M059J (cell line): Measurements from ENCODE around the gene TFPI2. TPM values are rescaled to one million over a fixed set of nuclear protein-coding genes. Genes with fewer than 3 reads are reported as not detected.
"Not testable (repeated sequence)": the region's sequence is repeated elsewhere in the genome, so short reads cannot be mapped to it uniquely, and the experiment has no call there.

ENCODE experiments used
- DNase-seq: peaks from one replicate; pipeline ENCODE4 v3.0.0-alpha.2; 2012; ENCODE audit warnings: low read depth
- total RNA-seq: library from RNA; depleted of rRNA; stranded (reverse); fragments of >200 nt; shearing (Covaris generic); gene quantifications from 2 replicates; pipeline ENCODE4 v1.2.3, GENCODE V29; 2014; rRNA removed

Gene TFPI2, protein sequence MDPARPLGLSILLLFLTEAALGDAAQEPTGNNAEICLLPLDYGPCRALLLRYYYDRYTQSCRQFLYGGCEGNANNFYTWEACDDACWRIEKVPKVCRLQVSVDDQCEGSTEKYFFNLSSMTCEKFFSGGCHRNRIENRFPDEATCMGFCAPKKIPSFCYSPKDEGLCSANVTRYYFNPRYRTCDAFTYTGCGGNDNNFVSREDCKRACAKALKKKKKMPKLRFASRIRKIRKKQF
- 18.5 and 28.7 TPM in 2 replicates for total RNA-seq

DNA sequence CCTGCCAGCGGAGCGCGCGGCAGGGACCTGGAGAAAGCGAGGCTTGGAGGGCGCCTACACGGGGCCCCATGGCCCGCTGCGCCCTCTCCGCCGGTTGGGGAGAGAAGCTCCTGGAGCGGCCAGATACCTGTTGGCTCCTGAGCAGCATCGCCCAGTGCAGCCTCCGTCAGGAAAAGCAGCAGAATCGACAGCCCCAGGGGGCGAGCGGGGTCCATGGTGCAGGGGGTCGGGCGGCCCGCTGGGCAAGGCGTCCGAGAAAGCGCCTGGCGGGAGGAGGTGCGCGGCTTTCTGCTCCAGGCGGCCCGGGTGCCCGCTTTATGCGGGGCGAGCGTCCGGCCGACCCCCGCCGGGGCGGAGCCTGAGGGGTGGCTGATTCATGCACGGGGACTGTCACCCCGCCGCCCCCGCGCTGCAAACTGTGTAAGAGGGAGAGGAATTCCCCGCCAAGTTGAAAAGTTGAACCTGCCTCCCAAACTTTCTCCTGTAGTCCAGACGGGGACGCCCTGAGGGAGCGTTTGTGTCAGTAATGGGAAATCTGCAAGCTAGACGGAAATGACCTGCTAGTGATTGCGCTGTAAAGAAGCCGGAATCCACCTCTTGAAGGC, at the start of gene TFPI2:
TSS of gene TFPI2 (minus strand) at position 290 of the 605 bp plus-strand sequence. CDS start at position 215, 75 bp downstream.
- DNase-seq: peak; percentile 84

DNA sequence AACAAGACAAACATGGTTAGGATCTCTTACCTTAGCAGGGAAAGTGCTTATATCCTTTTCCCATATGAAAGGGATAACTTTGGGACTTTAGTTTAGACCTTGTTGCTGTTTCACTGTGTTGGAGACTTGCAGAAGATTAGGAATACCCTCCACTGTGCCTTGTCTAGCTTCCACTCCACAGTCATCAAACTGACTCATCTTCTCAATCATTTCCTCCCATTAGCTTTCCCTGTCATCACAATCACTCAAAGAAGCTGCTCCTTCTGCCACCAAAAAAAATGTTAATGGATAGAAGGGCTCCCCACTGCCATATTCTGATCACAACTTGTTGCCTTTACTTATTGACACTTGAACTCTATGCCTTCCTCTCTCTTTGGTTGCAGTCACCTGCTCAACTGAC, 47.7 kb upstream of the TFPI2 start:
- no peak for DNase-seq

DNA sequence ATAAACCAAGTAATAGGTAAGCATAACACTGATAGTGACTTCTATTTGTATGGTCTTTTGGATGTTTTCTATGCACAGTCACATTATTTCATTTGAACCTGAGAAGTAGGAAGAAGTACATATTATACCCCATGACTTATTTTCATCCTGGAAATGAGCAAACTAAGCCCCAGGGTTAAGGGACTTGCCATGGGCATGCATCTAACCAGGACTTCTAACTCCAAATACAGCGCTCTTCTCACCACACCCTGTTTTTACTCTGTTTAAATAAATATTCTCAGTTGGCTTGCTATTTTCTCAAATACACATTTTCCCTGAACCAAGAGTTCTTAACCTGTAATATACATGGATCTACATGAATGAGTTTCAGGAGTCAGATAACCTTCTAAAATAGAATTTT, 47.3 kb upstream of the TFPI2 start:
- no peak for DNase-seq

DNA sequence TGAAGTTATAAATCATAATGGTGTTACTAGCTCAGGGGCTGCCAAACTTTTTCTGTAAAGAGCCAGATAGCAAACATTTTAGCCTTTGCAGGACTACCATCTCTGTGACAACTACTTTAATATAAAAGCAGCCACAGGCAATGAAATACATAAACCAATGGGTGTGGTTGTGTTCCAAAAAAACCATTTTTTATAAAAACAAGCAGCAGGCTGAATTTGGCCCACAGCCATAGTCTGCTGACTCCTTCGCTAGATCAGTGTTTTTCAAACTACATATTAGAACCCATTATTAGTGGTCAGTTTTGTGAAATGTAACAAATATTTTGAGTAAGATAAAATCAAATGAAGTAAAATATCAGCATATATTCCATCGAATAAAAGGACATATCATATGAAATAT, 44.5 kb upstream of the TFPI2 start:
- DNase-seq: no peak

DNA sequence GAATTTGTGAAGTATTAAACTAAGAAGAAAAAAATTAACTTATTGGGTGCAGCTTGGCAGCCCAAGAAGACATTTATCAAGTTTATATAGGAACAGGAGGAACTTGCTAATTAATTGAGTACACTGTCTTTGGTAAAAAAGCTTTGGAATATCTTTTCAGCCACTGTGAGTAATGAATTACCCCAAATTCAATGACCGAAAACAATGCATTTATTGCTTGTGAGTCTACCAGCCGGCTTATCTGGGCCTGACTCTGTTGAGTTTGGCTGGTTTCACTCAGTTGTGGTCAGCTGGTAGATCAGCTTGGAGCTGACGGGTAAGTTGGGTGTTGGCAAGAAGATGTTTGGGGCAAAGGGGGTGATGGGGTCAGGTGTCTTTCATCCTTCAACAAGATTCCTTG, 42.6 kb upstream of the TFPI2 start:
- DNase-seq: no peak

DNA sequence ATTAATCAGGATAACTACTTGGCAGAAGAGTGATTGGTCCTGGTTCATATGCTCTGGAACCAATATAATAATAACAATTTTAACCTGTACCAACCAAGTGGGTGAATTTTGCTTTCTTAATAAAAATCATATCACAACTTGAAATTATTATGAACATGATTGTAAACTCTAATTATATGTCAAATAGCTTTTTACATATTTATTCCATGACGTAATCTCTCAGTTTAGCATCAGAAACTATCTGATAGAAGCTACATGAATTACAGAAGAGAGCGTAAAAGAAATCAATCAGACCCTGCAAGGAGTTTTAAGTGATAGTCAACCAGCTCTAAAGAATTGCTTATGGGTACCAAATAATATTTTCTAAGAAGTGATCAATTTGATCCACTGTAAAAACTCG, 41.1 kb upstream of the TFPI2 start:
- DNase-seq: no peak

DNA sequence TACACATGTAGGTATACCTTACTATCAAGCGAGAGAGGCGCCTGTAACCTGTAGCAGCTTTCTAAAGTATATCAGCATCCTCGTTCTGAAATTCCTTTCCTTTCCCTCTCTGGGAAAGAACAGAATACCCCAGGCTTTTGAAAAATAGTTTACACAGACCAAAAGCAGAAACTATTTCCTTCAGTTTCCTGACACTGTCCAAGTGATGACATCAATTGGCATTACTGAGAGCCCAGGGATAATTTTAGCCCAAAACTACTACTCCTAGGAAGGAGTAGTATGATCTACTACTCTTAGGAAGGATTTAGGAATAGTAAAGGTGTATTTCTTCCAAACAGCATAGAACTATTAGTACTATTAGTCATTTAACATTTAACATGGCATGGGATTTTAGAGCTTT, 37.0 kb upstream of the TFPI2 start:
- DNase-seq: no peak

DNA sequence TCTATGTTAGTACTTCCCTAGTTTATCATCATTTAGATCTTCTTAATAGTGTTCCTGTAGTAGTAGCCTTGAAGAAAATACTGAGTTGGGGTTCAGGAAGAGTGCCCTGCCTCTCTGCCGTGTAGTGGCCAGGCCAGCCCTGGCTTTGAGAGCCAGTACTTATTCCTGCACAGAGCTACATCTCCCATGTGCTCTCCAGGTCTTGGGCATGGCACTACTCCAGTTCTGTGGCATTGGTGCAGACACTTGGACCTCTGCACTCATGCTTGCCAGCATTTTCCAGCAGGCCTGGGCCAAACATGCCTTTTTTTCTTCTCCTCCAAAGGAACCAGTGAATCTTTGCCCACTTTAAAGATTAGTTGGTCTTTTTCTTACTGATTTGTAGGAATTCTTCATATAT, 36.2 kb upstream of the TFPI2 start:
- no peak for DNase-seq

DNA sequence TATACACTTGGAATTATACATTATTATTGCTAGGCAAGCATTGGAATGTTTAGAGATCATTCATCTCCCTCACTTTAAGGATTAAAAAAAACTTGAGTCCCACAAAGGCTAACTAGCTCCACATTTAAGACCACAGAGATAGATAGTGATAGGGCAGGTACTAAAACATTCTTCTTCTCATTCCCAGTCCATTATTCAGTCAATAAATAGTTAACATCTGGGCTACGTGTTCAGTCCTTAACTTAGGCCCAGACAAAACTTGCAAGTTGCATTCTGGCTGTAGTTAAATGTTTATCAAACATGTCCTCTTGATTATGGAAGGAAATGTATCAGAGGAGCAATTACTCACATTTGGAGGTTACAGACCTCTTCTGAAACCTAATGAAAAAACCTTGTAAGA, 33.4 kb upstream of the TFPI2 start:
- DNase-seq: no peak

DNA sequence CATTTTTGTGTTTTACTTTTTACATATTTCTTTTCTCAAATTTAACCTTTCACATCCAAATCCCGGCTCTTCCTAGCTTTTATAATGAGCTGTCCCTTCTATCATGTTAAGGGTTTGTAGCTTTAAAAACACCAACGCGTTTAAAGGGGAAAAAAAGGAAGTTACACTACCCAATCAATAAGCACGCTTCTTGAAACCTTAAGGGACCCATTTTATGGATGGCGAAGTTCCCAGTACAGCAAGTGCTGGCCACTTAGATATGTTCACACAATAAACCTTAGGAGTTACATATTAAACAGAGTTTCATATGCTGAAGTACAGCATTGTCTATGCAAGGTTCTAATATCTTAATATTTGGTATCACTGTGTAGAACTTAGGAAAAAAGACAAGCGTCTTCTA, 32.7 kb upstream of the TFPI2 start:
- no peak for DNase-seq

DNA sequence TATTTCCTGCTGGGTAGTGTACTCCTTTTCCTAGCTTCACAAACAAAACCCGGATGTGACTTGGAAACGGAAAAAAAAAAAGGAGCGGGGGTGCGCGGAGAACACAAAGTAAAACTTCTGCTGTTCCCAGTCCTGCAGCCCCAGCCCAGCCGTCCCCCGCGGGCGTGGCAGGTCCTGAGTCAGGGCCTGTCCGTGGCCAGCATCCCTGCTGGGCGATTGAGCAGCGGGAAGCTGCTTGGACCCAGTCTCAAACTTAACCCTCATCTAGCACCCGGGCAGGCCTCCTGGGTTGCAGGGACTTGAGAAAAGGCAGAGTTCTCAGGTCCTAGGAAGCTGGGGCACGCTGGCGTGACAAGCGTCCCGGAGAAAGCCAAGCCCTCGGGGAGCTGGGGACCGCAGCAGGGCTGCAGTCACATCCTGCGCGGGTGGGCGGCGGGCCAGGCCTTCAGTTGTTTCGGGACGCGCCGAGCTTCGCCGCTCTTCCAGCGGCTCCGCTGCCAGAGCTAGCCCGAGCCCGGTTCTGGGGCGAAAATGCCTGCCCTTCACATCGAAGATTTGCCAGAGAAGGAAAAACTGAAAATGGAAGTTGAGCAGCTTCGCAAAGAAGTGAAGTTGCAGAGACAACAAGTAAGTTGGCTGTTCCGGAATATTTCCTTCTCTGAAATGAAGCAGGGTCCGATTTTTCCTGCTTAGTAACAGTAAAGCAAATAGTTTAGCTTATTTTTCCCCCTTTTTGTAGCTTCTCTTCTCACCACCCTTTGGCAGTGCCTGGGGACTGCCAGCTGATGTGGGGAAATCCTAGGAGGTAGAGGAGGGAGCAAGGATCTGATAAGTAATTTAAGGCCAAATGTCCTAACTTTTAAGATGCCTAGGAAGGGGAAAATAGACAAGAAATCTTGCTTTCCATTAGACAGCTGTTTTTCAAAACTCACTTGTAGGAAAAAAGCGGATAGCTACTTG, 31.3 kb upstream of the TFPI2 start, which contains the start of gene GNG11:
TSS of gene GNG11 (plus strand) at position 129 of the 960 bp plus-strand sequence. CDS start at position 532, 403 bp downstream.
- peak; percentile 92 for DNase-seq

DNA sequence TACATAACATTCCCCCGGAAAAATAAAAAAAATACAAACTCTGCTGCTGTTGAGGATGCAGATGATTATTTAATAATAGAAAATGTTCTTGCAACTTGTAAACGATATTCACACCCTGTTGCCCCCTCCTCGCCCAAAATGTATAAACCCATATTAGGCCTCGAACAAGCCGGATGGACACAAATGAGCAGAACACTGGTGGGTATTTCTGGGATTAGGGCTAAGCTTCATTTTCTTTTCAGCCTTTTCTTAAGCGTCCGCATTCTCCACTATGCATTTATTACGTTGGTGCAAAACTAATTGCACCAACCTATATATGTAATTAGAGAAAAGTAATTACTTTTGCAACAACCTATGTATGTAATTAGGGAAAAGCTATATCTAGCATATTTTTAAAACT, 30.6 kb upstream of the TFPI2 start:
- no peak for DNase-seq

DNA sequence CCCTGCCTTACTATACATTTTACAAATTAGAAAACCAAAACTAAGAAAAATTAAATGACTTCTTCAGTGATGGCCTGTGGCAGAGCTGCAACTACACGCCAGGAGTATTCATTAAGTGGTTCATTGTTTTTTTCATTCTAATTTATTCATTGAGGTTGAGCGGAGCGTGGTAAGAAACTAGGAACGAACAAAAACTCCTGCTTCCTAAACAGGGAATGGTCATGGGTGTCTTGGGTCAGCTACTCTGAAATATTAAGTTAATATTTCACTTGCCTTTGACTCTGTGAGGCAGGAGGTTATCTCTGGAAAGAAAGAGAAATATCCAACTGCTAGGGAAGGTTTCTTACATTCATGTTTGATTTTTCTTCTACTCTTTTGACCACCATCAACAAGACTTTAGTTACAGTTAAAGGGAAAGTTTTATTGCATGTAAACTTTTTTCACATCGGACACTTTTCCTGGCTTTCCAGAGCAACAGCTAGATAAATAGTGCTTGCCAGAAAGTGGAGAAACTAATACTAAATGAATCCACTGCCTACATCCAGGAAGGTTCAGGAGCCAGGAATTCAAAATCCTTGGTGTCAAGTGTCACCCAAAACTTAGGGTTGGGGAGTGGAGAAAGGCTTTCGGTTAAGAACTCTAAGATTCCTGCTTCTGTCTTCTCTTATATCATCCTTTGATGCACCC, 30.1 kb upstream of the TFPI2 start:
- no peak for DNase-seq

DNA sequence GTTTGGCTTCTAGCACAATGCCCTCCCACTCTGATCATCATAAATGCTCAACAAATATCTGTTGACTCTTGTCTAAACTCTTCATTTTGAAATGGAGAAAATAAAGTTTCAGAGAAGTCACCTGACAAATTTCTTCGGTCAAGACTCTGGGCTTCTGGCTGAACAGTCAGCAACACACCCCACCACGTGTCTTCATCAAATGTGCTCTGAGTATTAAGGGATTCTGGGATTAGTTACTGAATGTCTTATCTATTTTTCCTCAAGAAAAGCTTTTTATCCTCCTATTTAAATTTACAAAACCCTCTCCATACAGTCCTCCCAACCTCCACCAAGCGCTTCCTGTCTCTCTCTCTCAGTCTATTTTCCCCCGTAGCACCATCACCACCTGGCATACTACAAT, 25.8 kb upstream of the TFPI2 start:
- not testable (repeated sequence) for DNase-seq

DNA sequence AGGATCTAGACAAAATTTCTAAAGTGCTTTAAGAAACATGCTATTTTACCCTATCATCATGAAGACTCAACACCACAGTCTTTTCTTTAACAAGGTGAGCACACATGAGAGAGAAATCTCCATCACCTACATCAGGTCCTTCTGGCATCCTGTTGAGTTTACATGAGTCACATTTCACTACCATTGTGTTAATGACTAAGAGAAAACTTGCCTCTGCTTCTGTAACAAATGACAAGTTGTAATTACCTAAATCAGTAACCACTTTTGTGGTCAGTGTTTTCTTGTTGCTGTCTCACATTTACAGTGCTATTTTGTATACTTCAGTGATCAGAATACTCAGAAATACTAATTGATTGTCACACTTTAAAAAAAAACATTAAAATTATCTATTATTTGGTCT, 25.3 kb upstream of the TFPI2 start:
- not testable (repeated sequence) for DNase-seq

DNA sequence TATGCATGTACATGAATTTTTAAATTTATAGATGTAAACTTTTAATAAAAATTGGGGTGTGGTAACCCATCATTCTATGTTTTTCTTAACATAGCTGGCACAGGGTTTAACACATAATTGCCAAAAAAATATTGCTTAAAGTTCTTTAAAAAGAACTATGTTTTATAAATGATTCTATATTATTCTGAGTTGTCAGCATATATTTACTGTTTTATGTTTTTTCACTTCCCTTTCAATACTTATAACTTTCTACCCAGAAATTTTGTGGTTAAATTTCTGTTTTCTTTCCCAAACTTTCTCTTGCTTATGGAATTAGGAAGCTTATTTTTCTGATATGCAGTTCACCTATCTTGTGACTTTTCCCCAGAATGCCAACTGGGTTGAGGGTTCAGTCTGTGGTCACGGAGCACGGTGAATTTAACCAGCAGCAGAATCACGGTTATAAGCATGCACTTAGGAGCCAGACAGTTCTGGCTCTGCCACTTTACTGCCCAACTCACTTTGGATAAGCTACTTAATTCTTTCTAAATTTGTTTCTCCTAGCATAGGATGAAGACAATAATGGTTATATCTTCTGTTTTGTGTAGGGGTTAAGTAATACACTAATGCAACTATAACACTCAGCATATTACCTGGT, 24.8 kb upstream of the TFPI2 start:
- not testable (repeated sequence) for DNase-seq

DNA sequence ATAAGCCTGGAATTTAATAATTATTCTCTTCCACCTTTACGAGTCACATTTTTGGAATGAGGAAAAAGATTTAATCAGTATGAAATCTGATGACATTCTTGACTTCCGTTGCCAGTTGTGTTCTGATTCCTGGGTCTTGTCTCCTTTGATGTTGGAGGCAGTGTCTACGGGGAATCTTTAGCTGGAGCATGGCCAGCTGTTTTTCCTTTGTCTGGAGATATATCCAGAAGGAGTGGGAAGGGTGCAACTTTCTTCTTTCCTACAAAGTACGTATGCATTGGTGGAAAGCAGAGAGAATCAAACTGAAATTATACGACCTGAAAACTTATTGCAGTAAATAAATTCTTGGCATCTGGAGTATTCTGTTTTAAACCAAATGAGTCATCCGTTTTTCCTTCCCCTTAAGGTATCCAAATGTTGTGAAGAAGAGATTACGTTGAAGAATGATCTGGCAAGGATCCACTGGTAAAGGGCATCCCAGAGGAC, 24.1 kb upstream of the TFPI2 start:
- peak; percentile 90 for DNase-seq

DNA sequence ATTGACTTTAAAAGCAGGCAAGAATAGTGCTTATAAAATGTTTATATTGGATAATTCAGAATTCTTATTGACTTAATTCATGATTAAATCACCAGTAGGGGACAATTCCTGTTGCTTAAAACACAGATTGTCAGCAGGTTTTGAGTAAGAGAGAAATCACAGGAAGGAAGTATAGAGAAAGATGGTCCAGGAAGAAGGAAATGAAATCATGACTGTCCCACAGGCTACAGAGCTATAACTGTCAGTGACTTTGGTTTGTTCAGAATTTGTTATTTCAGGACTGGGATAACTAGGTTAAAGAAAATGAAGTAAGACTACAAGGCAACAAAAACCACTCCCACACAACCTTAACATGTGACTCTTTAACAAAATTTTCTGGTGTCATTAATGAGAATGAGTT, 22.6 kb upstream of the TFPI2 start:
- DNase-seq: no peak

DNA sequence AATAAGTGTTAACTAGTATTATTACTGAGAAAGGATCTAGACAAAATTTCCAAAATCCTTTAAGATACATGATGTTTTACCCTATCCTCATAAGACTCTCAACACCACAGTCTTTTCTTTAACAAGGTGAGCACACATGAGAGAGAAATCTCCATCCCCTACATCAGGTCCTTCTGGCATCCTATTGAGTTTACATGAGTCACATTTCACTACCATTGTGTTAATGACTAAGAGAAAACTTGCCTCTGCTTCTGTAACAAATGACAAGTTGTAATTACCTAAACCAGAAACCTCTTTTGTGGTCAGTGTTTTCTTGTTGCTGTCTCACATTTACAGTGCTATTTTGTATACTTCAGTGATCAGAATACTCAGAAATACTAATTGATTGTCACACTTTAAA, 21.1 kb upstream of the TFPI2 start:
- peak; percentile 46 for DNase-seq

DNA sequence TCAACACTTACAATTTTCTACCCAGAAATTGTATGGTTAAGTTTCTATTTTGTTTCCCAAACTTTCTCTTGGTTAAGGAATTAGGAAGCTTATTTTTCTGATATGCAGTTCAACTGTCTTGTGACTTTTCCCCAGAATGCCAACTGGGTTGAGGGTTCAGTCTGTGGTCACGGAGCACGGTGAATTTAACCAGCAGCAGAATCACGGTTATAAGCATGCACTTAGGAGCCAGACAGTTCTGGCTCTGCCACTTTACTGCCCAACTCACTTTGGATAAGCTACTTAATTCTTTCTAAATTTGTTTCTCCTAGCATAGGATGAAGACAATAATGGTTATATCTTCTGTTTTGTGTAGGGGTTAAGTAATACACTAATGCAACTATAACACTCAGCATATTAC, 20.7 kb upstream of the TFPI2 start:
- DNase-seq: not testable (repeated sequence)
